ENCODE measurements around the gene PCDH9. TPM values are rescaled to one million over a fixed set of nuclear protein-coding genes. Genes with fewer than 3 reads are reported as not detected.
"Not testable (repeated sequence)": the region's sequence is repeated elsewhere in the genome, so short reads cannot be mapped to it uniquely, and the experiment has no call there.

Gene PCDH9
- total and polyA plus RNA-seq, 8 donors = 0.46 to 3.8 (median 1.5) TPM

- Histone ChIP-seq H3K4me1 (no peaks in the 10 kb centered on the region), H3K27me3 (peaks cover 0 to 3% (median 0%) of the 10 kb centered on the region in 4 donors), H3K27ac (no peak overlapping the region), H3K4me3 (no peak overlapping the region), H3K36me3 (no peaks in the 10 kb centered on the region), H3K9me3 (no peaks in the 10 kb centered on the region)
- ATAC-seq (no peak), DNase-seq (no peak), FAIRE-seq (no peak)
- intact Hi-C loops (cut with DNase I) = no loop called here
- WGBS, 2 donors = 68 to 73% methylated on average over 2 of the region's 2 CpGs
- TF ChIP-seq CTCF (IDR thresholded peaks at IDR 0.05) = no peak
Measured at GRCh38 chr13:66774046-66774445, 456.1 kb downstream of the PCDH9 start.

- no peaks in the 10 kb centered on the region for H3K36me3 ChIP-seq
- TF ChIP-seq CTCF (IDR thresholded peaks at IDR 0.05) = no peak
- no peaks in the 10 kb centered on the region for H3K4me1 ChIP-seq
- ATAC-seq = peak in 2 of 4 donors; percentile 44 to 59
- H3K27me3 ChIP-seq = peaks cover 0 to 6% (median 0%) of the 10 kb centered on the region in 4 donors
- no peak for DNase-seq
- no peak for FAIRE-seq
- no peak overlapping the region for H3K4me3 ChIP-seq
- H3K9me3 ChIP-seq = no peaks in the 10 kb centered on the region
- H3K27ac ChIP-seq = no peak overlapping the region
- intact Hi-C loops (cut with DNase I) = no loop called here
Measured at GRCh38 chr13:66765559-66765958, 464.6 kb downstream of the PCDH9 start.

- not testable (repeated sequence) for FAIRE-seq
- 69 to 72% methylated on average over 4 of the region's 4 CpGs for WGBS, 2 donors
Measured at GRCh38 chr13:66760678-66761077, 469.5 kb downstream of the PCDH9 start.

GRCh38 chr13:66759919-66760318 lies 470.2 kb downstream of the PCDH9 start:
- DNase-seq (no peak), ATAC-seq (no peak), FAIRE-seq (no peak)
- Histone ChIP-seq H3K9me3 (no peaks in the 10 kb centered on the region), H3K36me3 (no peaks in the 10 kb centered on the region), H3K27ac (no peak overlapping the region), H3K4me1 (no peaks in the 10 kb centered on the region), H3K27me3 (no peaks in the 10 kb centered on the region), H3K4me3 (no peak overlapping the region)
- WGBS, 2 donors = 96 to 100% methylated on average over 1 of the region's 1 CpG
- intact Hi-C loops (cut with DNase I) = no loop called here
- no peak for TF ChIP-seq CTCF (IDR thresholded peaks at IDR 0.05)

More at GRCh38 chr13:66760678-66761077, 469.5 kb downstream of the PCDH9 start:
- H3K4me1 ChIP-seq; intact Hi-C loops (cut with DNase I); H3K27ac ChIP-seq; H3K4me3 ChIP-seq; ATAC-seq; H3K27me3 ChIP-seq; H3K36me3 ChIP-seq; DNase-seq; H3K9me3 ChIP-seq: not testable (repeated sequence)

DNA sequence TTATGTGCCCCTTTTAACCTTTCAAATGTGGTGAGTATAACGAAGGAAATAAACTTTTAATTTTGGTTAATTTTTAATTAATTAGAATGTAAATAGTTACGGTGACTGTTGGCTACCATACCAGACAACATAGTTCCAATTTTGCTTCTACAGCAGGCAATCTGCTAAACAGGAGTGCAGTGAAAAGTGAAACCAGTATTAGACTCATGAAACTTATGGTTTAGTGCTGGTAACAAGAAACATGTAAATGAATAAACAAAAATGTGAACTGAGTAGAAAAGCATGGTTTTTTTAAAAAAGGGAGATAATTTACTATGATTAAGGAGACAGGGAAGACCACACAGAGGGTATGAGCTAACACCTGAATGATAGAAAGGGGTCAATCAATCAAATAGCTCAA lies 478.4 kb downstream of the PCDH9 start:
- FAIRE-seq = no peak

More for the DNA sequence above, 478.4 kb downstream of the PCDH9 start:
- Histone ChIP-seq H3K36me3 (no peaks in the 10 kb centered on the region), H3K27ac (no peak overlapping the region), H3K4me3 (no peak overlapping the region), H3K27me3 (no peaks in the 10 kb centered on the region), H3K4me1 (no peaks in the 10 kb centered on the region), H3K9me3 (no peaks in the 10 kb centered on the region)
- 50 to 69% methylated on average over 2 of the region's 2 CpGs for WGBS, 2 donors
- intact Hi-C loops (cut with DNase I) = no loop called here
- no peak for DNase-seq
- ATAC-seq = no peak
- TF ChIP-seq CTCF (IDR thresholded peaks at IDR 0.05) = no peak
